SK-N-SH (cell line): Measurements from ENCODE around the gene DUSP10.

Source experiments
- CHD2 ChIP-seq: fragments of 150-350 bp; IDR thresholded peaks from 2 replicates; pipeline ENCODE4 v1.6.1; 2018; ENCODE audit warnings: low read length; ENCODE audit not compliant: partially characterized antibody
- CTCF ChIP-seq: fragments of 200-600 bp; sonication (generic); IDR thresholded peaks from 2 replicates; pipeline ENCODE4 v1.6.1; 2017; ENCODE audit warnings: antibody characterized with exemption, mild to moderate bottlenecking, moderate library complexity
- EP300 ChIP-seq, 2 experiments: IDR thresholded peaks; 2 replicates each; pipeline versions ENCODE4 v1.4.0 to v1.6.1; 2012; ENCODE audit warnings: borderline replicate concordance in 1 of 2, low read depth in 1 of 2, low read length in 1 of 2
- FOSL2 ChIP-seq: IDR thresholded peaks from 2 replicates; pipeline ENCODE4 v1.4.0; 2012; ENCODE audit warnings: low read depth, mild to moderate bottlenecking, moderate library complexity, borderline replicate concordance
- FOXM1 ChIP-seq: IDR thresholded peaks from 2 replicates; pipeline ENCODE4 v1.4.0; 2012; ENCODE audit warnings: low read depth, mild to moderate bottlenecking
- MAX ChIP-seq: IDR thresholded peaks from 2 replicates; pipeline ENCODE4 v1.4.0; 2012; ENCODE audit warnings: low read depth
- MEF2A ChIP-seq: IDR thresholded peaks from 2 replicates; pipeline ENCODE4 v1.4.0; 2012; ENCODE audit warnings: low read depth, borderline replicate concordance
- MXI1 ChIP-seq: IDR thresholded peaks from 2 replicates; pipeline ENCODE4 v1.6.1; 2012; ENCODE audit warnings: mild to moderate bottlenecking, low read depth, low read length, improper control_type of control experiment
- RCOR1 ChIP-seq: fragments of 150-350 bp; IDR thresholded peaks from 2 replicates; pipeline ENCODE4 v1.6.1; 2017; ENCODE audit warnings: antibody characterized with exemption, low read length
- RXRA ChIP-seq: IDR thresholded peaks from 2 replicates; pipeline ENCODE4 v1.4.0; 2012; ENCODE audit warnings: low read depth, mild to moderate bottlenecking, borderline replicate concordance
- USF1 ChIP-seq: IDR thresholded peaks from 2 replicates; pipeline ENCODE4 v1.4.0; 2012; ENCODE audit warnings: low read depth, borderline replicate concordance
- YY1 ChIP-seq: IDR thresholded peaks from 2 replicates; pipeline ENCODE4 v1.4.0; 2012; ENCODE audit warnings: low read depth, mild to moderate bottlenecking

GRCh38 chr1:221670081-221670480 is 71.8 kb downstream of the DUSP10 start:
- no peak for TF ChIP-seq MXI1
- no peak for TF ChIP-seq CTCF
- no peak for TF ChIP-seq RXRA
- no peak for TF ChIP-seq EP300 (IDR thresholded peaks at IDR 0.05; ENCODE audit: borderline replicate concordance in 1 of 2, low read depth in 1 of 2, low read length in 1 of 2)
- TF ChIP-seq FOSL2: no peak
- TF ChIP-seq YY1: no peak
- TF ChIP-seq MAX: no peak
- TF ChIP-seq FOXM1: no peak
- no peak for TF ChIP-seq USF1
- no peak for TF ChIP-seq RCOR1
- no peak for TF ChIP-seq MEF2A
- no peak for TF ChIP-seq CHD2
